Mesenchymal stem cell (in vitro differentiated cells and primary cell): ENCODE results near the gene FAM168A.

Source experiments
- DNase-seq: peaks from one replicate; pipeline ENCODE4 v3.0.0-alpha.2; 2013
- H2AFZ ChIP-seq: one replicate; pipeline ENCODE4 v1.6.1; 2013; ENCODE audit warnings: low read depth, mild to moderate bottlenecking, control low read depth, inconsistent platforms, low read length, moderate library complexity
- H2AK5ac ChIP-seq: 2 replicates; pipeline ENCODE4 v1.6.1; 2013; ENCODE audit warnings: low read length, moderate library complexity, mild to moderate bottlenecking, inconsistent platforms; ENCODE audit not compliant: severe bottlenecking
- H2BK120ac ChIP-seq: one replicate; pipeline ENCODE4 v1.6.1; 2013; ENCODE audit warnings: low read depth, mild to moderate bottlenecking, inconsistent platforms, low read length, moderate library complexity
- H2BK12ac ChIP-seq, 2 experiments: one replicate each; pipeline ENCODE4 v1.6.1; 2013; ENCODE audit warnings: inconsistent platforms in 2 of 2, low read length in 2 of 2, mild to moderate bottlenecking in 2 of 2, moderate library complexity in 2 of 2, control low read depth in 1 of 2
- H2BK15ac ChIP-seq: one replicate; pipeline ENCODE4 v1.6.1; 2013; ENCODE audit warnings: mild to moderate bottlenecking, low read depth, inconsistent platforms; ENCODE audit not compliant: poor library complexity, severe bottlenecking
- H2BK5ac ChIP-seq: 2 replicates; pipeline ENCODE4 v1.6.1; 2013; ENCODE audit warnings: low read depth, mild to moderate bottlenecking, low read length, control low read depth, inconsistent platforms; ENCODE audit not compliant: poor library complexity, severe bottlenecking
- H3K14ac ChIP-seq, 2 experiments: one replicate each; pipeline ENCODE4 v1.6.1; 2013; ENCODE audit warnings: inconsistent platforms in 2 of 2, low read length in 2 of 2, control low read depth in 1 of 2, mild to moderate bottlenecking in 1 of 2, moderate library complexity in 1 of 2
- H3K18ac ChIP-seq, 2 experiments: one replicate each; pipeline ENCODE4 v1.6.1; 2013; ENCODE audit warnings: inconsistent platforms in 2 of 2, low read length in 2 of 2, control low read depth in 1 of 2, low read depth in 1 of 2, mild to moderate bottlenecking in 1 of 2
- H3K23ac ChIP-seq, 2 experiments: one replicate each; pipeline ENCODE4 v1.6.1; 2013; ENCODE audit warnings: inconsistent platforms in 2 of 2, low read length in 2 of 2, mild to moderate bottlenecking in 2 of 2, moderate library complexity in 2 of 2, control low read depth in 1 of 2
- H3K27ac ChIP-seq: 2 replicates; pipeline ENCODE4 v1.5.1; 2013; ENCODE audit warnings: mild to moderate bottlenecking, moderate library complexity, low read length, control low read depth, inconsistent platforms; ENCODE audit not compliant: poor library complexity, severe bottlenecking
- H3K27me3 ChIP-seq, 2 experiments: 2 replicates each; pipeline versions ENCODE4 v1.6.1 to v1.7.0; 2013; ENCODE audit warnings: low read length in 2 of 2, mild to moderate bottlenecking in 2 of 2, moderate library complexity in 2 of 2, control low read depth in 1 of 2, inconsistent platforms in 1 of 2; ENCODE audit not compliant: control insufficient read depth in 1 of 2, insufficient read depth in 1 of 2
- H3K36me3 ChIP-seq, 2 experiments: 2 replicates each; pipeline versions ENCODE4 v1.6.1 to v1.7.0; 2013; ENCODE audit warnings: low read length in 2 of 2, control low read depth in 1 of 2, inconsistent platforms in 1 of 2, low read depth in 1 of 2, mild to moderate bottlenecking in 1 of 2; ENCODE audit not compliant: insufficient read depth in 2 of 2, control insufficient read depth in 1 of 2
- H3K4ac ChIP-seq, 2 experiments: one replicate each; pipeline ENCODE4 v1.6.1; 2013; ENCODE audit warnings: inconsistent platforms in 2 of 2, low read length in 2 of 2, mild to moderate bottlenecking in 2 of 2, moderate library complexity in 2 of 2, control low read depth in 1 of 2, low read depth in 1 of 2
- H3K4me1 ChIP-seq: 2 replicates; pipeline ENCODE4 v1.6.1; 2013; ENCODE audit warnings: low read depth, low read length, control low read depth; ENCODE audit not compliant: control insufficient read depth, insufficient read depth
- H3K4me2 ChIP-seq: 2 replicates; pipeline ENCODE4 v1.6.1; 2013; ENCODE audit warnings: low read length, mild to moderate bottlenecking, inconsistent platforms; ENCODE audit not compliant: poor library complexity, severe bottlenecking
- H3K4me3 ChIP-seq, 2 experiments: 2 replicates each; pipeline versions ENCODE4 v1.5.1 to v1.7.0; 2013; ENCODE audit warnings: low read length in 2 of 2, mild to moderate bottlenecking in 2 of 2, control low read depth in 1 of 2, low read depth in 1 of 2; ENCODE audit not compliant: insufficient read depth in 1 of 2
- H3K79me1 ChIP-seq: replicated peaks from 2 replicates; pipeline ENCODE4 v1.6.1; 2013; ENCODE audit warnings: mild to moderate bottlenecking, control low read depth, low read length, inconsistent platforms; ENCODE audit not compliant: poor library complexity, severe bottlenecking
- H3K9ac ChIP-seq: 2 replicates; pipeline ENCODE4 v1.7.0; 2013; ENCODE audit warnings: mild to moderate bottlenecking, low read length, moderate library complexity
- H3K9me3 ChIP-seq: 2 replicates; pipeline ENCODE4 v1.7.0; 2013; ENCODE audit warnings: mild to moderate bottlenecking, low read length; ENCODE audit not compliant: control insufficient read depth
- H4K8ac ChIP-seq: one replicate; pipeline ENCODE4 v1.6.1; 2013; ENCODE audit warnings: inconsistent platforms, mild to moderate bottlenecking, low read length, moderate library complexity
- H4K91ac ChIP-seq: one replicate; pipeline ENCODE4 v1.6.1; 2013; ENCODE audit warnings: mild to moderate bottlenecking, low read length, inconsistent platforms
- WGBS: methylation state at CpG from one replicate; pipeline ENCODE4 v1.1.7; 2013; ENCODE audit warnings: mixed read lengths; 5-methylcytosine and 5-hydroxymethylcytosine counted together

Gene FAM168A

DNA sequence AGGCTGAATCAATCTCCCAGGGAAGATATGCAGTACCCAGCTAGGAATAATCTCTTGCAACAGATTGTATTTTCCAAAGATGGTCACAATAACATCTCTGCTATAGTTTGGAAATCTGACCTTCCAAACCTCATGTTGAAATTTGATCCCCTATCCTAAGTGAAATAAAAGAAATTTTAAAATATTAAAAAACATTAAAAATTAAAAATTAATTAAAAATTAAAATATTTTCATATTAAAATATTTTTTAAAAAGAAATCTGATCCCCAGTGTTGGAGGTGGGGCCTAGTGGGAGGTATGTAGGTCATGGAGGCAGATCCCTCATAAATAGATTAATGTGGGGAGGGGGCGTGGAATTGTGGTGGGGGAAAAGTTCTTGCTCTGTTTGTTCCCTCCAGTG is 79.7 kb downstream of the FAM168A start:
- Histone ChIP-seq H4K8ac (no peak overlapping the region), H3K14ac (no peak overlapping the region), H3K4me3 (no peak overlapping the region), H3K27ac (no peak overlapping the region), H2BK12ac (no peak overlapping the region), H3K23ac (no peak overlapping the region), H3K4ac (no peak overlapping the region), H2BK15ac (no peak overlapping the region), H3K9me3 (no peaks in the 10 kb centered on the region), H3K18ac (no peak overlapping the region), H3K27me3 (no peaks in the 10 kb centered on the region), H2BK5ac (no peak overlapping the region), H3K9ac (no peak overlapping the region), H2AFZ (no peak overlapping the region), H4K91ac (no peak overlapping the region), H3K79me1 (peaks cover 27% of the 10 kb centered on the region), H2BK120ac (no peak overlapping the region), H3K4me2 (no peak overlapping the region), H3K36me3 (no peaks in the 10 kb centered on the region), H2AK5ac (no peak overlapping the region), H3K4me1 (peaks cover 2% of the 10 kb centered on the region)
- 100% methylated on average over 1 of the region's 1 CpG for WGBS
- no peak for DNase-seq

- Histone ChIP-seq H2BK5ac (no peak overlapping the region), H3K14ac (no peak overlapping the region), H2AFZ (no peak overlapping the region), H2AK5ac (no peak overlapping the region), H4K8ac (no peak overlapping the region), H3K27ac (no peak overlapping the region), H3K4me3 (no peak overlapping the region), H2BK12ac (no peak overlapping the region), H3K4me2 (no peak overlapping the region), H2BK120ac (no peak overlapping the region), H3K4ac (no peak overlapping the region), H3K9ac (no peak overlapping the region), H2BK15ac (no peak overlapping the region), H3K23ac (no peak overlapping the region), H3K4me1 (no peaks in the 10 kb centered on the region), H3K79me1 (peaks cover 23% of the 10 kb centered on the region), H3K9me3 (no peaks in the 10 kb centered on the region), H3K18ac (no peak overlapping the region), H4K91ac (no peak overlapping the region), H3K36me3 (no peaks in the 10 kb centered on the region), H3K27me3 (no peaks in the 10 kb centered on the region)
- no peak for DNase-seq
These were observed 81.8 kb downstream of the FAM168A start for GRCh38 chr11:73516080-73516479.

DNA sequence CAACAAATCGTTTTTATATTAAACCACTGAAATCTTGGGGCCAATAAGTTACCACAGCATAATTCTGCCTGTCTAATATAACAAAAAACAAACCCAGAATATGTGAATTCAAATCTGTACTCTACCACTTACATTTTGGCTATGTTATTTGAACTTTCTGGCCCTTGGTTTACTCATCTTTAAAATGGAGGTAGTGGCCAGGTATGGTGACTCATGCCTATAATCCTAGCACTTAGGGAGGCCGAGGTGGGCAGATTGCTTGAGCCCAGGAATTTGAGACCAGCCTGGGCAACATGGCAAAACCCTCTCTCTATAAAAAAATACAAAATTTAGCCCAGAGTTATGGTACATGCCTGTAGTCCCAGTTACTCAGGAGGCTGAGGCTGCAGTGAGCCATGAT is 84.2 kb downstream of the FAM168A start:
- no peak overlapping the region for H4K91ac ChIP-seq
- H3K18ac ChIP-seq = no peak overlapping the region
- no peak overlapping the region for H3K9ac ChIP-seq
- H3K4ac ChIP-seq = no peak overlapping the region
- H2BK15ac ChIP-seq = no peak overlapping the region
- no peak overlapping the region for H2AFZ ChIP-seq
- DNase-seq = no peak
- no peak overlapping the region for H4K8ac ChIP-seq
- no peak overlapping the region for H2BK12ac ChIP-seq
- H3K79me1 ChIP-seq = peaks cover 22% of the 10 kb centered on the region
- no peak overlapping the region for H3K27ac ChIP-seq
- no peaks in the 10 kb centered on the region for H3K36me3 ChIP-seq
- no peak overlapping the region for H3K14ac ChIP-seq
- WGBS = 89% methylated on average over 2 of the region's 2 CpGs
- H2AK5ac ChIP-seq = no peak overlapping the region
- no peaks in the 10 kb centered on the region for H3K4me1 ChIP-seq
- no peaks in the 10 kb centered on the region for H3K27me3 ChIP-seq
- H3K4me3 ChIP-seq = no peak overlapping the region
- no peak overlapping the region for H2BK5ac ChIP-seq
- no peak overlapping the region for H2BK120ac ChIP-seq
- H3K9me3 ChIP-seq = no peaks in the 10 kb centered on the region
- H3K23ac ChIP-seq = no peak overlapping the region
- no peak overlapping the region for H3K4me2 ChIP-seq

DNA sequence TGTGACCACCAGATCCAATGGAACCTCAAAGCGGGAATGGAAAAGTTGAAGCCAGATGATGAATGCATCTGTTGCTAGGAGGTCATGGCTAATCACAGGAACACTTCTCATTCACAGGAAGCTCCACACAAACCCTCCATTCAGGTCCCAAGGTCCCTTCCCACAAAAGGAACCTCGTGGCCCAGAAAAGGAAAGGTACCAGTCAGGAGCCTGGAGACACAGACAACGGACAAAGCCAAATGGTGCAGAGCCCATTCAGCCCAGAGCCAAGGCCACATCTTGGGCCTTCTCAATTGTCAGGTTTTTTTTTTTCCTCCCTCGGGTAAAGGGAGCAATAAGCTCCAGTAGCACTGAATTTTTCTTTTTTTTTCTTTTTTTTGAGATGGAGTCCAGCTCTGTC is 87.0 kb downstream of the FAM168A start:
- Histone ChIP-seq H3K18ac (no peak overlapping the region), H4K91ac (no peak overlapping the region), H3K27ac (no peak overlapping the region), H3K23ac (no peak overlapping the region), H3K14ac (no peak overlapping the region), H3K79me1 (peaks cover 22% of the 10 kb centered on the region), H2BK120ac (no peak overlapping the region), H3K4me2 (no peak overlapping the region), H2BK5ac (no peak overlapping the region), H3K4me3 (no peak overlapping the region), H3K9ac (no peak overlapping the region), H3K4me1 (peaks cover 2% of the 10 kb centered on the region), H2BK15ac (no peak overlapping the region), H2AK5ac (no peak overlapping the region), H3K36me3 (no peaks in the 10 kb centered on the region), H2AFZ (no peak overlapping the region), H4K8ac (no peak overlapping the region), H3K9me3 (no peaks in the 10 kb centered on the region), H3K4ac (no peak overlapping the region), H2BK12ac (no peak overlapping the region), H3K27me3 (no peaks in the 10 kb centered on the region)
- DNase-seq = no peak
- 97% methylated on average over 4 of the region's 4 CpGs for WGBS
